SHP77 (cell line): ENCODE measurements around the gene NID2.

Experiments used
- DNase-seq, 2 experiments: peaks; one replicate each; lab custom pipeline; 2025; lab: John Stamatoyannopoulos, UW

The NID2 gene

GRCh38 chr14:52052288-52052943 is 16.4 kb downstream of the NID2 start:
- DNase-seq = no peak

DNA sequence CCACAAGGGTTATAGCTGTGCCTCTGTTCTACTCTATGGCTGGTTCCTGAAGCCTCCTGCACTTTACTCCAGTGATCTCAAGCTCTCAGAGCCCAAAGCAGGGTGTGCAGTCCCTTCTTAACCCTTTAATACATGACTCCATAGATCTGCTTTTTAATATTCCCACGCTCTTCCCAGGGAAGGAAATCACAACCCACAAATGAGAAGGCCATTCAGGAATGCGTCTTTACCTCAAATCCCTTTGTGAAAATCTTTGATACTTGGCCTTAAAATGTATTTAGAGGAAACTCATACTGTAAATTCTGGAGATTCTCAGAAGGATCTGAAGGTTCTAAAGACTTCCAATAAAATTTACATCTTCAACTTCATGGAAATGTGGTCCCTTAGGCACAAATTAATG is 17.0 kb downstream of the NID2 start:
- no peak for DNase-seq

DNA sequence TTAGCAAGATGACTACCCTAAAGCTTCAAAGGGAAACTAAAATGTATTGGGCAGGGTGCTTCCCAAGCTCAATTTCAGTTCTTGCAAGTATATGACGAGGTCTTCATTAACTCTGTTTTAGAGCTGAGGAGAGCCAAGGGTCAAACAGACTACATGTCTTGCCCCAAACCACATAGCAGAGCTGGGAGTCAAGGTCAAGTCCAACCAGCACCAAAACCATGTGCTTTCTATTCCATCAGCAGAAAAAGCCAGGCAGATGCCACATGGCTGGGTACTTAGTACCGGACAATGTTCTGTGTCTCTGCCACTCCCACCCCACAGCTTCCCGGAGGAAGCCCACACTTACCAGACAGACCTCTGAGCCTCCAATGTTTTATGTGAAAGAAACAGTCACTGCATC is 17.6 kb downstream of the NID2 start:
- DNase-seq = no peak

GRCh38 chr14:52049721-52050588 is 18.9 kb downstream of the NID2 start:
- no peak for DNase-seq

DNA sequence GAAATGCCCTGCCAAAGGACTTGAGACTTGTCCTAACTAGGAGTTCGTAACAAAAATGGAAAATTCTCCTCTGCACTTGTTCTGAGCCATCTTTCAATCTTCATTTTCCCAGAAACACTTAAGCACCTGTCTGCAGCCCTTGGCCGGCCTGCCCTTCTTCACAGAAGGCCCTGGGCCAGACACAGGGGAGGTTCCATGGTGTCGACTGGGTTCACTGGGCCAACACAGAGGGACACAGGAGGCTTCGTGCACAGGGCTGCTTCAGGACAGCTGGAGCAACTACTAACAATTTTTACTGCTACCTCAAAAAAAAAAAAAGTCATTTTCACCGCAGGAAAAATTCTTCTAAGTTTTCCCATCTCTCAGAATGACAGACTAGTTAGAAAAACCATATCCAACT is 19.6 kb downstream of the NID2 start:
- DNase-seq = no peak

- no peak for DNase-seq
Observed at GRCh38 chr14:52048641-52049204, 20.1 kb downstream of the NID2 start.

- no peak for DNase-seq
Observed at GRCh38 chr14:52048116-52048515, 20.7 kb downstream of the NID2 start.

- DNase-seq = no peak
Observed at GRCh38 chr14:52046376-52046917, 22.4 kb downstream of the NID2 start.

DNA sequence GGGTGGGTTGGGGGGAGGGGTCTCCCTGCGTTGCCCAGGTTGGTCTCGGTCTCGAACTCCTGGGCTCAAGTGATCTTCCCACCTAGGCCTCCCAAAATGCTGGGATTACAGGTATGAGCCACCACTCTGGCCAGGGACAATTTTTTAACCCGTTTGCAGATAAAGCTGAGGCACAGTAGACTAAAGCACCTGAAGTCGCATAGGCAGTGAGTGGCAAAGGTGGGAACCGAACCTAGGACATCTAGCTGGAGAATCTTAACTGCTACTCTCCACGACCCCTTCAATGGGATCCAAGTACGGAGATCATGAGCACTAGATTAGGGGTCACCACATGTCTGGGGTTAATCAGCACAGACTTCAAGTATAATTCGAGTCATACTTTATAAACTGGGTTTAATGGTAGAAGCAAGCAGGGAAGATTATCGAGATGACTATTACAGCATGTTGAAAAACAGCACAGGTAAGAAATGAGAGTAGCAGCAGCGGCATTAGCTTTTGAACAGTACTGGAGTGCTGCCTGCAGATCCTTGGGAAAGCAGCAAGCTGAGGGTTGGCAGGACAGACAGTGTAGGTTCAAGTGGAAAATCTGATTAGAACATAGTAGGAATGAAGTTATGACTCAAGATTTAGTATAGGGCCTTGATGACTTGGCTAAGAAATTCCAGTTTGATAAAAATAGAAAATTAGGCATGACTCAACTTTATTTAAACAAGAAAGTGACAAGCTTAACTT is 23.9 kb downstream of the NID2 start:
- DNase-seq = no peak

DNA sequence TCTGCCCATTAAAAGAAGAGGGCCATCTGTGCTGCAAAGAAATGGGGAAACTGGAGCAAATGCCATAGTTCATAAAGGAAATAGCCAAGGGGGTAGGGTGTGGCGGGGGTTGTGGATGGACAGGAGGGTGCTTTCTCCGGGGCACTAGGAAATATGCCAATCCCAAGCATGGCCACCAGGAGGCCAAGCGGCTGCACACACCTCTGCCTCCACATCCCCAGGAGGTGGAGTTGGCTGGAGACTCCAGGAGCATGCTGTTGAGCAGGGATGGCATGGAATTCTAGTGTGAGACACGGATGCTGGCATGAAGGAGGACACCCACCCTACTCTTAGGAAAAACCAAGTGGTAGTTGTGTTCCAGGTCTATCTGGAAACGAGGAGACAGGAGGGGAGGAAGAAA is 25.2 kb downstream of the NID2 start:
- DNase-seq = peak; percentile 20 to 57

DNA sequence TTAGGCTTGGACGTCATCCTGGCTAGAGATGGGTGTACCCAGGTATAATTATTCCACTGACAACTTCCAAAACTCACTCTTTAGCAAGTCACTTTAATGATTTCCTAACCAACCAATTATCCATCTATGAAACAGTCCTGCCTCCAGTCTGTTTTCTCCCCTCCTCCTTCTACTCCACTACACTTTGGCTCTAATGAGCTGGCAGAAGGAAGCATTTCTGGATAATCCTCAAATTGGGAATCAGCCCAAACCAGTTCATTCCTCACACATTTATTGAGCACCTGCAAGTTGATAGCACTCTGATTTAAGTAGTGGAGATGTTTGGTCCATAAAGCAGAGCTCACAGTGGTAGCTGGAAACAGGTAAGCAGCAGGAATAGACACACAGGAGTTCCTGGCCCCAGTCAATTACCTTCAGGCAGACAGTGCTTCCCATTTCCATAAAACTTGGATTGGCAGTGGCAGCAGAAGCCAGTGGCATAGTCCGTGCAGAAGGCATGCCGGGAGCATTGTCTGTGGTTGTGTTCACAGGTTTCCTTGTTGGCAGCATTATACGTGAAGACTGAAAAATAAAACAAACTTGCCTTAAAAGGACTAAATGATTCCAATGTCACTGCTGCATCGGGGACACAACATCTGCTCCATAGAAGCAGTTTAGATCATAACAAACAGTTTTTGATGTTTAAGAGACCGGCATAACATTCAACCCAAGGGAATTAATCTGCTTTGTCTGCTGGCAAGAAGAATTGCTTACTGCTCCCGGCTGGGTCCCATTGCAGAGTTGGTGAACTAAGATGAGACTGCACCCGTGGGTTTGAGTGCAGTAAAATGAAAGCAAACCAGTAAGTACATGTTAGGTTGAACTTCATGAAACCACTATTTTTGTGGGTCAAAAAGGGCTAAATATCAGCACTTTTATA is 26.2 kb downstream of the NID2 start:
- DNase-seq = no peak

DNA sequence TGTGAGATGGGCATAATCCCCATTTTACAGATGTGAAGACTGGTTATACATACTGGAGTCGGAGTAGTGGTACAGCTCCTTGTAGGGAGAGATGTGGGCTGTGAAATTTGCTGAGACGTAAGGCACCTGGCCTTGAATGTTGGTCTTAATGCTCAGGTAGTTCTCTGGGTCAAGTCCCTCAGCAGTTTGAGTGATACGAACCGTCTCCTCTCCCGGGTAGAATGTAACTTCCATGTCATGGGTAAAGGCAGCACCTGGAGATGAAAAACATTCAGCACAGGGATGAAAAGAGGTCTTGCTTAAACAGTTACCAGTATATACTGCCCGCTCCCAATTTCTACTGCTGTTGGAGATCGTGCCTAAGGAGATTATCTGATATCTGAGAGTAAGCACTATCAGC is 28.3 kb downstream of the NID2 start:
- no peak for DNase-seq

DNA sequence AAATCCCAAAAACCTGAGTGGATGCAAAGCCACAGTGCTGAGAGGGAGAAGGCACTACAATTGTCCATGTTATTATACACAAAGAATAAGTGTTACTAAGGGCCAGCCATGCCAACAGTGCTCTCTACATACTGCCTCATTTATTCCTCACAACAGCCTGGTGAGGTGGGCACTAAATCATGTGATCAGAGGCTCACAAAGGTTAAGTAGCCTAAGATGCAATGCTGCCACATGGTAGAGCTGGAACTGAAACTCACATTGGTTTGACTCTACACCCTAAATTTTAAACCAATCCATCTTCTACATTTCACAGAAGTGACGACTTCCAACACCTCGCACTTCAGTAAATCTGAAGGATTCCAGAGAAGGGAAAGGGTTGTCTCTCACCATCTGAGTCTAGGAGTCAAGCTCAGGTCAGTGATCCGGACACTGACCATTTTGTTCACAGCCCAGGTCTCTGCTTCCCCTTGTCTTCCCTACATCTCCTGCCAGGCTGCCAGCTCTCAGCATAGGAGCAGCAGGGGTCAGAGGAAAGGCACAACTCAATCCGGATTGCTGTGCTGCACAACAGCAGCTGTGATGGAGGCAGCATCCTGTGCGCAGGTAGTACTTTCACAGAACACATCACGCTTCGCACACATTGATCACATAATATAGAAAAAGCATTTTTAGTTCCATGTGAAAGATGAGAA is 29.6 kb downstream of the NID2 start:
- DNase-seq = no peak

DNA sequence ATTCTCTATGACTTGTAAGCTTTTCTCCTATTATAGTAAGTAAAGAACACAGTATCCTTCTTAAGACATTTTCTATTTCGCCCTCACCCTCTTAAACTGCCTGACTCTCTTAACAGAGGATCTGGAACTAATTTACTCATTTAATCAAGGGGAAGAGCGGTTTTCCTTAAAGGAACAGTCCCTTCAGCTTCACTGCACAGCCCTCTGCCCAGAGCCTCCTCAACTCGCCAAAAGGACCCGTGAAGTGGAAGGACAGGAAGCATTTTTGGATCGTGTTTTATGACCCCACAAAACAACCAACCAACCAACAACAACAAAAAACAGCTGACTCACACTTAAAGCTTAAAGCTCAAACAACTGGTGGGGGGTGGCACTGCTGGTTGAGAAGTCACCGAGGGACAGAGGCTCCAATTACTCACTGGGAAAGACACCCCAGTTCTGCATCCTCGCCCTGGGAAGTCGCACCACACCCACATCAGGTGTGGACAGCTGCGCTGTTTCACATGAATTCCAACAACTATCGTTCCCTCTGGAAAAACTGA is 35.7 kb downstream of the NID2 start:
- DNase-seq = no peak

DNA sequence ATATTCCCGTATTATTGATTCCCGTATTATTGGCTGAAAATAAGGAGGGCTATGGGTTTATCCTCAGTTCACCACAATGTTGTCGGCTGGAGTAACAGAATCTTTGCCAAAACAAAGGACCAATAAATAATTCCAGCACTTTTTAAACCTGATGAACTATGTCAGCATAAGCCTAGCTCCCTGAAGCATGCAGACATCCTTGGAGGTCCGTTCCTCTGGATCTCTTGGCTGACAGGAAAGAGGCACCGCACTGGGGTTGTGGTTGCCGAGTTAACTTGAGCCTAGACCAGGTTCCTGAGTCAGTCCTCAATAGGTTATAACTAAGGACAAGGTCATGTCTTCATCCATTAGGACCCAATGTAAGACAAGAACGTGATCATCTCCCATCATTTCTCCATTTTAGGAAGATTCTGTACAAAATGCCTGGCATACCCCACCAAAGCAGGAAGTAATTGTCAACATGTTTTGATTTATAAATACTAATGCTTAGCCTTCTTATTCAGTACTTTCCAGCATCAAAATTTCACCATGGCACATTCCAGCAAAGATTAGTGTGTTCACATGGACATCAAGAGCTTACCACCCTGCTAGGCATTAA is 36.6 kb downstream of the NID2 start:
- DNase-seq = no peak

- no peak for DNase-seq
Observed at GRCh38 chr14:52031781-52032180, 37.1 kb downstream of the NID2 start.

DNA sequence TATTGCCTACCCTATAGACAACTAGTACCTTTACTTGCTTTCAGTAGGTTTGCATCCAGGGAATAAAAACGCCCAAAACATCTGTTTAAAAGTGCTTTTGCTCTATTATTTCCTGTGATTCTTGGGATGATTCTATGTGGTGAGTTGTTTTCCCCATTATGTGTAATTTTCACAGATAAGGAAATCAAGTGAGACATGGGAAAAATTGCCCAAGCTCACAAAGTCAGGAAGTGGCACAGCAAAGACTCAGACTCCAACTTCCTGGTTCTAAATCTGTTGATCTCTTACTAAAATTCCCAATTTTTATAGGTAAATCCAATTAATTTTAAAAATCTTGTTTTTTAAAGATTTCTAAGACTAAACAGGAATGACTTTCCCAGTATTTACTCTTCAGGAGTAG is 39.0 kb downstream of the NID2 start:
- DNase-seq = no peak

DNA sequence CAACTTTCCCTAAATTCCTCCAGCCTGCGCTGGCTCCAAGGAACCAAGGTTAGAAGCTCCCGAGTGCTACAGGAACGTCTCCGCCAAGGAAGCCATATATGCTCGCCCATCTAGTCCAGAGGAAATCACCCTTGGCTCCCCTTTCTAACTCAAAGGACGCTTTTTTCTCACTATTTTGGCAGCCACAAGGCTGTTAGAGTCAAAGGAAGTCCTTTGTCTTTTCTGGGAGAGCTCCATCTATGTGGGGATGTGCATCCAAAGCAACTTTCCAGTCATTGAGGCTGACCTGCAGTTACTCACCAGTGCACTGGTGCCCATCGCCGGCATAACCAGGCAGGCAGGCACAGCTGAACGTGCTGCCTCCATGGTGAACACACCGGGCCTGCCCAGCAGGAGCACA is 42.0 kb downstream of the NID2 start:
- DNase-seq = no peak

GRCh38 chr14:52026017-52026660 is 42.7 kb downstream of the NID2 start:
- no peak for DNase-seq
